ENCODE results near the gene PSME1. TPM values are rescaled to one million over a fixed set of nuclear protein-coding genes. Genes with fewer than 3 reads are reported as not detected.

Gene PSME1
- 81.2 and 85.5 TPM in 2 replicates for total RNA-seq

GRCh38 chr14:24135834-24136683 lies at the start of gene PSME1:
Gene PSME1 (plus strand): TSS chr14:24136194. CDS start chr14:24136263, 69 bp downstream.

GRCh38 chr14:24093901-24094840 lies 41.8 kb upstream of the PSME1 start, which contains the start of gene PCK2:
Gene PCK2 (plus strand): TSS chr14:24094311. CDS start chr14:24094406, 95 bp downstream.

GRCh38 chr14:24114532-24115421 lies 21.2 kb upstream of the PSME1 start, which contains the start of the genes DCAF11 and NRL:
Gene DCAF11 (plus strand): TSS chr14:24114777. CDS start chr14:24115595, 818 bp downstream.
Gene NRL (minus strand): TSS chr14:24114949. CDS start chr14:24082848, 32,101 bp downstream.

GRCh38 chr14:24130380-24130716 lies 5.6 kb upstream of the PSME1 start, which contains the start of gene FITM1:
Gene FITM1 (plus strand): TSS chr14:24130659. CDS start chr14:24131564, 905 bp downstream.

GRCh38 chr14:24141097-24141880 lies 5.3 kb downstream of the PSME1 start, which contains the start of gene EMC9:
Gene EMC9 (minus strand): TSS chr14:24141591. CDS start chr14:24141304, 287 bp downstream.

GRCh38 chr14:24146453-24146977 lies 10.5 kb downstream of the PSME1 start, which contains the start of gene PSME2:
Gene PSME2 (minus strand): TSS chr14:24146610. CDS start chr14:24146581, 29 bp downstream.

GRCh38 chr14:24146978-24147760 lies 11.2 kb downstream of the PSME1 start, which contains the start of gene RNF31:
Gene RNF31 (plus strand): TSS chr14:24147498. CDS start chr14:24147699, 201 bp downstream.

GRCh38 chr14:24160850-24161804 lies 25.1 kb downstream of the PSME1 start, which contains the start of gene IRF9:
Gene IRF9 (plus strand): TSS chr14:24161265. CDS start chr14:24162145, 880 bp downstream.

GRCh38 chr14:24171422-24172260 lies 35.6 kb downstream of the PSME1 start, which contains the start of gene REC8:
Gene REC8 (plus strand): TSS chr14:24172080. CDS start chr14:24172553, 473 bp downstream.

Other genes with a start within 250 kb of the PSME1 start
- 24.7 and 32.4 TPM in 2 replicates for gene DHRS4, start 182.4 kb upstream of the PSME1 start, total RNA-seq
- gene DHRS4L2, start 147.3 kb upstream of the PSME1 start, total RNA-seq = 6.7 and 8.3 TPM in 2 replicates
- 0.05 TPM in 1 of 2 replicates, not detected in the other for gene CARMIL3, start 84.2 kb upstream of the PSME1 start, total RNA-seq
- not detected in 2 replicates for gene CPNE6, start 64.6 kb upstream of the PSME1 start, total RNA-seq
- 26.7 TPM in 2 replicates for gene PCK2, start 41.9 kb upstream of the PSME1 start, total RNA-seq
- gene DCAF11, start 21.4 kb upstream of the PSME1 start, total RNA-seq = 48.4 and 54.9 TPM in 2 replicates
- 0.30 and 0.69 TPM in 2 replicates for gene NRL, start 21.2 kb upstream of the PSME1 start, total RNA-seq
- gene FITM1, start 5.5 kb upstream of the PSME1 start, total RNA-seq = not detected in 2 replicates
- gene EMC9, start 5.4 kb downstream of the PSME1 start, total RNA-seq = 10.4 and 16.6 TPM in 2 replicates
- 63.5 and 65.1 TPM in 2 replicates for gene PSME2, start 10.4 kb downstream of the PSME1 start, total RNA-seq
- gene RNF31, start 11.3 kb downstream of the PSME1 start, total RNA-seq = 28.5 and 44.6 TPM in 2 replicates
- gene IRF9, start 25.1 kb downstream of the PSME1 start, total RNA-seq = 30.5 and 42.5 TPM in 2 replicates
- 1.2 and 1.7 TPM in 2 replicates for gene REC8, start 35.9 kb downstream of the PSME1 start, total RNA-seq
- 36.2 and 52.9 TPM in 2 replicates for gene IPO4, start 52.6 kb downstream of the PSME1 start, total RNA-seq
- 90.6 and 92.9 TPM in 2 replicates for gene TM9SF1, start 59.2 kb downstream of the PSME1 start, total RNA-seq
- gene TSSK4, start 69.5 kb downstream of the PSME1 start, total RNA-seq = 0.14 and 0.30 TPM in 2 replicates
- gene CHMP4A, start 77.3 kb downstream of the PSME1 start, total RNA-seq = 26.1 and 33.1 TPM in 2 replicates
- gene MDP1, start 79.9 kb downstream of the PSME1 start, total RNA-seq = 7.9 and 20.5 TPM in 2 replicates
- 158 and 162 TPM in 2 replicates for gene NEDD8, start 96.2 kb downstream of the PSME1 start, total RNA-seq
- 66.8 and 89.7 TPM in 2 replicates for gene GMPR2, start 96.7 kb downstream of the PSME1 start, total RNA-seq
- 45.1 and 49.5 TPM in 2 replicates for gene TINF2, start 106.4 kb downstream of the PSME1 start, total RNA-seq
- 0.74 and 2.1 TPM in 2 replicates for gene TGM1, start 127.0 kb downstream of the PSME1 start, total RNA-seq
- 29.7 and 35.2 TPM in 2 replicates for gene RABGGTA, start 135.4 kb downstream of the PSME1 start, total RNA-seq
- gene DHRS1, start 163.6 kb downstream of the PSME1 start, total RNA-seq = 14.9 and 23.2 TPM in 2 replicates
- 19.6 and 23.9 TPM in 2 replicates for gene NOP9, start 163.7 kb downstream of the PSME1 start, total RNA-seq
- gene CIDEB, start 171.8 kb downstream of the PSME1 start, total RNA-seq = 0.59 and 0.69 TPM in 2 replicates
- gene LTB4R2, start 173.9 kb downstream of the PSME1 start, total RNA-seq = 2.1 and 3.5 TPM in 2 replicates
- gene LTB4R, start 175.3 kb downstream of the PSME1 start, total RNA-seq = 0.59 and 0.78 TPM in 2 replicates
- gene ADCY4, start 198.9 kb downstream of the PSME1 start, total RNA-seq = 0.59 and 0.97 TPM in 2 replicates
- not detected in 2 replicates for gene RIPK3, start 203.8 kb downstream of the PSME1 start, total RNA-seq
- gene NFATC4, start 232.0 kb downstream of the PSME1 start, total RNA-seq = 29.7 and 36.8 TPM in 2 replicates